ENCODE measurements around the gene CYYR1.

The CYYR1 gene

DNA sequence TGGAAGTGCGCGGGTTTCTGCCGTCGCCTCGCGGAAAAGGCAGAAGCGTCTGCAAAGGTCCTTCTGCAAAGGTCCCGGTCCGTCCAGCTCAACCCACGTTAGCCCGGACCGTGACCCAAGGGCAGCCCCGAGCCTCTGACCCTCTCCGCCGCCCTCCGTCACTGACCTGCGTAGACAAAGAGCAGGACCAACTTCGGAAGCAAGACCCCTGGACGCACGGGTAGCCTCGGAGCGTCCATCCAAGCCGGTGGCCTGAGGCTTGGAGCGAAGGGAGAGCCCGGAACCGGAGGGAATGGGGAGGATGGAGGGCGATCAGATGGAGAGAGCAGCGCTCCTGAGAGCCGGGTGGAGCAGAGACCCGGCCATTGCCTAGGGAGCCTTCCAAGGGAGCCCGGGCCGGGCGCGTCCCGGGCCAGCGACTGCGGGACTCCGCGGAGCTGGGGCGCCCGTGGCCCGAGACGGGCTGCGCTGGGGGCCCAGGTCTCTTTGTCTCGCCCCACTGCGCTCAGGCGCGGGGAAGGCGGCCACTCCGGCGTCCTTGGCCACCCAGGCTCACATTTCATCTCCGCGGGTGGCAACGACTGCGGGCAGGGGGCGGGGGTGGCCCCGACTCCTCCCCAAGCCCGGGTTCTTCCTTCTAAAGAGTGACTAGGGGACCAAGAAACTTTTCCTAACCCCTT, at the start of gene CYYR1:
Gene CYYR1, minus strand, starts transcription at position 585 of the 680 bp plus-strand sequence. Its CDS starts 346 bp downstream, at position 239.
- DNase-seq: no peak
- ATAC-seq: no peak

DNA sequence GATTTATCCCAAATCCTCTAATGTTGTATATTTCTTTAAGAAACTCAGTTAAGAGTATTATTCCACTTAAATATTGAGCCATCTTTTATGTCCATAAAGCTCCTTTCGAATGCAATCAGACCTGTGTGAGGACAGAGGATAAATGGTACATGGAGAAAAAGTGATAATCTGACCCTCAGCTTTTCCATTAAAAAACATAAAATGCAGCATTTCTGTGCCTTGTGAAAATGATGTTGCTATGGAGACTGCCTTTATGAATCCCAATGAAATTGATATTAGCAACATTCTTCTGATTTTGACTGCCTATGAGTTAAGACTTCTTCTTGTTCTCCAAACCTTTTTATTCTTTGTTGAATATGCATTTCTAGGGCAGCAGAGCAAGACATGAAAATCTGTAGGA, 44.1 kb upstream of the CYYR1 start:
- ATAC-seq: no peak
- DNase-seq: no peak

DNA sequence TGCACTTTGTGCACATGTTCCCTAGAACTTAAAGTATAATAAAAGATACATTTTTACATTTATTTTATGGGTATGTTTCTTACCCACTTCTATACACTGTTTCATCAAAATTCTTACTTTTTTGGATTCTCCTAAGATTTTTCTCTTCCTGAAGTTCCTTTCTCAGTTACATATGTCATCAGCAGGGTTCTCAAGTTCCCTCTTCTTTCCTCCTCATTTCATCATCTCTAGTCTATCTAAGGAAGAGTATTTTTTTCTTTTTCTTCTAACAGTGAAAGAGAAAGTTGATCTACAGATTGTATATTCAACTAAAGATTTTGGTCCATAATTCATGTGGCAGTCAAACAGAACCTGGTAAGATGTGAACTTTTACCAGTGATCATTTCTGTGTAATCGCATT, 41.2 kb upstream of the CYYR1 start:
- DNase-seq: no peak
- ATAC-seq: no peak

DNA sequence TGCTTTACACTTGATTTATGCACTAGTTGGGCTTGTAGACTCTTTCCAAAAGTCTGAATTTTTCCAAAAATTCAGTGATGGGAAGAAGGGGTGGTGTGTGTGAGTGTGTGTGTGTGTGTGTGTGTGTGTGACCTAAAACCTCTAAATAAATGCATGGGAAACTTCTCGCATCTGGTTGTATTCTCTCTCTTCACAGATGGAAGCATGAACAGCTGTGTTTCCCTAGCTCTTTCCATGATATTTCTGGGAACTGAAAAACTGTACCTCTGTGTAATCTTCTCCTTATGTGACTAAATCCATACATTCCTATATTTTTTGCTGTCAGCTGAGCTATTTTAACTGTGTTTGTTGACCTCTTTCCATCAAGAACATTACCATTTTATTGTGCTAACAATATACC, 26.2 kb upstream of the CYYR1 start:
- no peak for DNase-seq
- ATAC-seq: no peak

DNA sequence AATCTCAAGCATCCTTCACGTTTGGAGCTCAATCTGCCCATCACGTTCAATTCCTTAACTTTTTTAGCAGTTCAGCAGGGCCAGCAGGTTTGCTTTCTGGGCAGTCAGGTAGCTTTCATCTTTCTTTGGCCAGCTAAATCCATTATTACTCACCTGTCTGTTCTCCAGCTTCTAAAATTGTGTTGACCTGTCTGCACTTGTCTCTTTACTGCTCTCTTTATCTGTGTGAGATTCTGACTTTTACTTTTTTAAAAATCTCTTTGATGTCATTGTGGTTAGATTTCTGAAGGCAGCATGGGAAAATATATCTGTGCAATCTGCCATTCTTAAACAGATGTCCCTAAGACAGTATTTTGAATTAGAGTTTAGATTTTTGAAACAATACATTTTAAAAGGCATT, 24.9 kb upstream of the CYYR1 start:
- ATAC-seq: no peak
- no peak for DNase-seq

DNA sequence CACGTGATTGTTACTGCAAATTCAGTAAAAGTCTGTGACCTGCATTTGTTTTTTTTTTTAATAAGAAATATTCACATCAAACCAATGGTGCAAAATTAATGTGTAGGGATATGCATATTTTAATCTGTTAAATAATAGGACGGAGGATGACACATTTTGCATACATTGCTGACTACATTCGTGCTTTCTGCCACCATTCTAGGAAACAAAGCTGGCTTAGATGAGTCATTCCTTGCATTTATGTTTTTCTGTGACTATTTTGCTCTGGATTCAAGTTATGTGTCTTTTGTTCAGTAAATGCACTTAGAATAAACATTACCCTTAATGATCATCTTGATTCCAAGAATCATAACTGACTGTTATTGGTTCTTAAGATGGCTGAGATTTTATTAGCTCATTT, 23.9 kb upstream of the CYYR1 start:
- no peak for DNase-seq
- no peak for ATAC-seq

DNA sequence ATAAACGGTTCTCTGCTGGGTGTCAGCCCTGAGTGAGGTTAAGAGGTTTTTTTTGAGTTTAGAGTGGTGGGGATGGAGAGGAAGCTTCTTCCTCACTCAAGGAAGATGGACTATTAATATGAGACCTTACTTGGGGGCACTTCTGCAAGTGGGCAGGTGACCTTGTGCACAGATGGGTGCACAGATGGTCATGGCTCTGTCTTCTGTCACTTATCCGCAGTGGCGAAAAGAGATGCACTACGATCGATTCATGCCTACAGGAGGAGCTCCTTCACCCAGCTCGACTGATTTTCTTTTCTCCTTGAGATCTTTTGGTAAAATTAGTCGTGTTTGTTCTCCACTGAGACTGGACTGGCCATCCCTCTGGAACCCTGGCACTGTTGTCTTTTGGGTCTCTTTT, 22.9 kb upstream of the CYYR1 start:
- DNase-seq (no peak), ATAC-seq (no peak)

DNA sequence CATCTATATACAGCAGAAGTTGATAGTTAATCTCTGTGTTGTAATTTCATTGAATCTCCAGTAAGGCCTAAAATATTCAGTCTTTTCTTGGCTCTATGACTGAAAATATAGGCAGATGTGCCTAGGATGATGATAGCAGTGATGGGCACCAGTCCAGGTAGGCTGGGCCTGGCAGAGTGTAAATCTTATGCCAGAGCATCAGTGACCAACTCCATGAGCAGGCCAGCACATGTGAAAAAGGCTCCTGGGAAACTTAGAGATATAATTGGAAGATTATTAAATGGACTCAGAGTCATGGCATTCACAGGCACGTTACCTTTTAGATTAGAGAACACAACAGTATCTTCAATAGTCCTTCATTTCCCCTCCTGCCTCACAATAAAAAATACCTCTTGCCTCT, 20.7 kb upstream of the CYYR1 start:
- ATAC-seq (no peak), DNase-seq (no peak)

DNA sequence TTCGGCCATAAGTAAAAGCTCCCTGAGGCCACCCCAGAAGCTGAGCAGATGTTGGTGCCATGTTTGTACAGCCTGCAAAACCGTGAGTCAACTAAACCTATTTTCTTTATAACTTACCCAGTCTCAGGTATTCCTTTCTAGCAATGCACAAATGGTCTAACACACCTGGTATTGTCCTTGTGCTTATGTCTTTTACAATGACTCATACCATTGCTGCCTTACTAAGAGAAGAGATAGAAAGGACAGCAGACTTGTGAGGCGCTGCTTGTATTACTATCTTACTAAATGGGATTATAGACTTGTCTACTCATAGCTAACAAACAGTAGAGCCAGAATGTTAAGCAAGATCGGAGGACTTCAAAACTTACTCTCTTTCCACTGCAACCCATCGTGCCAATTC, 18.5 kb upstream of the CYYR1 start:
- DNase-seq: no peak
- ATAC-seq: no peak

DNA sequence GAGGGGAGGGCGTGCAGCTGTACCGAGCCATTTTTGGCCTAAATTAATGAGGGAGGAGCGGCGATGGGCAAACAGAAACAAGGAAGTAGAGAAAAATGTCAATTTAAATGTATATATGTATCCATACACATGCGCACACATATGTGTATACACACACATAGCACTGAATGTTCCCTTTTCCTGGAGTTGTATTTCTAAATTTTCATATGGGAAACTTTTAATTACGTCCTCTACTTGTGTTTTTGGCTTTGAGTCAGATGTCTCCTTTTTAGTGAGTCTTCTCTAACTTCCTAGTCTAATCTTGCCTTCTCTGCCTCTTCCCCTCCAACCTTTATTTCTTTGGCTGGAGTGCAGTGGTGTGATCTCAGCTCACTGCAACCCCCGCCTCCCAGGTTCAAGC, 15.4 kb upstream of the CYYR1 start:
- DNase-seq (no peak), ATAC-seq (no peak)

DNA sequence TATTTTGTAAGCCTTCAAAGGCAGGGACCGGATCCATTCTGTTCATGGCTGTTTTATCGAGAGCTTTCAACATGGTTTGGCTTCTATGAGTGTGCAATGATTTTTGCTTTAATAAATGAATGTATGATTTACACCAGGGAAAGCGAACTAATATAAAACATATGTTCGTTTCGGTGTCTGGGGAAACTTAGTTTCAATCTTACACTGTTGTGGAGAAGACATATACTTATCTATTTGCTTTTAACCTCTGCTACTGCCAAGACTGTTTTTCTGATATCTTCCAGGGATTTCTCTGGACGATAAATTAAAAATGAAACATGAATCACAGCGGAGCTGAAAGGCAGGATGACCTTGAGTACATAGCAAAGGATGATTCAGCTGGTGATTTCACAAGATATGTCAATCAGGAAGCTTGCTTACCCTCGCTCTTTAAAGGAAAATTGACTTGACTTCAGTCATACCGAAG, 14.7 kb upstream of the CYYR1 start:
- no peak for DNase-seq
- no peak for ATAC-seq

DNA sequence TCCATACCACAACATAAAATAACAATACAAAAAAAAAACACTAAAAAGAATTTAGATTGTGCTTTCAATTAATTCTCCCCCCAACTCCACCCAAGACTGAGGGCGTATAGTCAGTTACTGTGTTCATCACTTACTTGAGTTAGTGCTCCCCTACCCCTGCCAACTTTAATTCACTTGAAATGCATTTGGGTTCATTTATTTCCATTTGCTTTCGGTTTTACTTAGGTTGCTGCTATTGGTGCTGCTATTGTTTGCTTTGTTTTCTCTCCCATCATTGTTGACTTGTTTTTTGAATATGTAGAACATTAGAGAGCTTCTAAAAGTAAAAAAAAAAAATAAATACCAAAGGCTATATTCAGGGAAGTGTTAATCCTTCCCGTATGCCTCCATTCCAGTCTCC, 10.7 kb upstream of the CYYR1 start:
- DNase-seq (no peak), ATAC-seq (no peak)

DNA sequence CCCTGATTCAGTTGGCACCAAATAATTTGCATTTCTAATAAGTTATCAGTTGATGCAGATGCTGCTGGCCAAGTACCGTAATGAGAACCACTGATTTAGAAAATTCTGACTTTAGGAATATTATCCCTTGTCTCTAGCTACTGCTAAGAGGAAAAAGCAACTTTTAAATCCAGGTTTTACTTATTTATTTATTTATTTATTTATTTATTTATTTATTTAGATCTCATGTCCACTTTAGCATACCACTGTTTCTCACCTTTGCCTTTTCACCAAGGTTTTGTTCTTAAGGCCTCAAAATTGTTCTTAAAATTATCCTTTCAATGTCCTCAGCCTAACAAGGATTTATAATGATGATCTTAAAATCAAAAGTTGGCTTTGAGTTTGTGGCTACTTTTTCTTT, 8.7 kb upstream of the CYYR1 start:
- DNase-seq: no peak
- no peak for ATAC-seq

DNA sequence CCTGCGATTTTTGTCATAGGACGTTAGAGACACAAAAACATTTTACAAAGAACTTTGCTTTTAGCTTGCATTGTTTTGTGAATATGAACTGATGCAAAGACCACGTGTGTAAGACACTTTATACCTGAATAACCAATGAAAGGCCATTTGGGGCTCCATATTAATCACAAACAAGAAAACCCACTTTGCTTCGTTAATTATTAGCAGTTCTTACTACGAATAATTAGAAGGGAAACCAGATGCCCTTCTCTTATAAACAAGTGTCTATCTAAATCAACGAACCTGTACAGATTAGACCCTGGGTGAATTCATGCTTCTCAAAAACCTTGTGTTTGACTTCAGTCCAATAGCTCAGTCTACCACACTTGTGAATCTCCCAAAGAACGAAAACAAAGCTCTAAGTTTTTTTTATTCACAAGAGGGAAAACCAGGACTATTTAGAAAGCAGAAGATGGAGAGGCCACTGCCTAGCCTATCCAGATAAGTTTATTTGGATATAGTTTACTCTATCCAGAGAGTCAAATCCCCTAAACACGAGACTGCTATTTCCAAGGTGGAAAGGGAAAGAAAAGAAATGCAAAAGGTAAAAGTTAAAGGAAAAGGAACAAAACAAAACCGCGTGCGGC, 897 bp downstream of the CYYR1 start:
- no peak for DNase-seq
- no peak for ATAC-seq

DNA sequence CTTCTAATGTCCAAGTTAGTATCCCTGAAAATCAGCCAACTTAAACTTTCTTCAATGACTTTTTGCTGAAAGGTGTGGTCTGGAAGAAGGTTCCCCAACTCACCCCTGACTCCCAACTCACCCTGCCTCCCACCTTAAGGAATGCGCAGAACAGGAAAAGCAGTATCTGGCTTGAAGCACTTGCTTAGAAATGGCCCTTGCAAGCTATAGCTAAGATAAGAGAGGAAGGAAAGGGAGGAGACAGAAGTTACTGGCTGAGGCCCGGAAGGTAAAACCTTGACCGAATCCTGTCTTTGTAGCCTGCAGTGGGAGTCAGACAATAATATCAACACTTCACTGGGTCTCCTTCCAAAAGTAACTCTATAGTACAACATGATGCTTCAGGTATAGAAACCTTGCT, 2.9 kb downstream of the CYYR1 start:
- DNase-seq: no peak
- ATAC-seq: no peak

DNA sequence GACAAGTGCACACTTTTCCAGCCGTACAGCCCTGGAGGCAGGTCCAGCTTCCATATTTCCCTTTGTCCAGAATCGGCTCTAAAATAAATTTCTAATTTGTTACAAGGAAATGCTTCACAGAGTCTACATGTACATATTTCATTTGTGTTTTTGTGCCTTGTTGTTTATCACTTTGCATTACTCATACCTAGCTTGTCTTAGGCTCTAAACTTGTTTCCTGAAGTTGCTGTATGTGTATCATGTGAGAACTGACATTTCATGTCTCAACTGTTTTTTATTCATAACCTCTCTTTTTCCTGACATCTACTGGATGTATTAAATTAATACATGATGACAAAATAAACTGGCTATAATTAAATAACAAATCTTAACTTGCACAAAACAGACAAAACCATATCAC, 7.5 kb downstream of the CYYR1 start:
- DNase-seq (no peak), ATAC-seq (no peak)

DNA sequence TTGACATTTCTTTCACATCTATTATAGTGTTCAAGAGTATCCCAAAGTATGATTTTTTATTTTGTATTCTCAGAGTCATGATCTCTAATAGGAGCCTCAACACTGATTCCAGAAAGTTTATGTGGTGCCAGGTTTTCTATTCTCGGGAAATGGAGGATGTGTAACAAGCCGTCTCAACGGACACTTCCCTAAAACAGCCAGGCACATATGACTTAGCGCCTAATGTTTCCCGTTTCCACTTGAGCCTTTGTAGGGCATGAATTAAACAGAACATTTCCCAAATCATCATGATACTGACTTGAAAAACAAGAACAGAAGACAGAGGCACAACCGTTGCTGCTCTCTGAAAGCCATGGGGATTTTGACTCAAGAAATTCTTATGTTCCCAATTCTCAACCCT, 8.0 kb downstream of the CYYR1 start:
- ATAC-seq: no peak

DNA sequence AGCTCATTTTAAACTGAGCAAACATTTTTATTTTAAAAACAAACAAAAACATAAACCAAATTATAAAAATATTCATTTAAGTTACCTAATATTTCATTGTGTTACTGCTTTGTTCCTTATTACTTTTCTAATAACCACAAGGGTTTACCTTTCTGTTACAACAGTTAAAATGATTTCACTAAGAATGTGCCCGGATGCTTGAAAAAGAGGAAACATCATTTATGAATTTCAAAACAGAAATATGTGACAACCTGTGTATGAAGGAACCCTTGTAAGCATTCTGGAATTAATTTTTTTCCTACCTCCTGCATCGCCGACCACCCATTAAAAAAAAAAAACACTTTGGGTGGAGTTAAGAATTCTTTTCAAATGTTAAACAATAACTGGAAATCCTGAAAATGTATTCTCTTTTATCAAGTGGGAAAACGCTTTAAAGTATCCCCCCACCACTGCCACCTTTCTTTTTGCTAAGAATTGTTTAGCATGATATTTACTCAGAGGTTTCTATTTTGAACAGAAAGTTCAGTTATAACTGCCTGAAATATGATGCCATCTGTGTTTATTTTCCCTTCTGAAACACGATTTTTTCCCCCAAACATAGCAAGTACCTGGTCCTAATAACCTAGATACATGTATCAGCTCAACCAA, 9.1 kb downstream of the CYYR1 start:
- ATAC-seq (no peak), DNase-seq (no peak)

More for the DNA sequence above, 8.0 kb downstream of the CYYR1 start:
- DNase-seq: no peak

DNA sequence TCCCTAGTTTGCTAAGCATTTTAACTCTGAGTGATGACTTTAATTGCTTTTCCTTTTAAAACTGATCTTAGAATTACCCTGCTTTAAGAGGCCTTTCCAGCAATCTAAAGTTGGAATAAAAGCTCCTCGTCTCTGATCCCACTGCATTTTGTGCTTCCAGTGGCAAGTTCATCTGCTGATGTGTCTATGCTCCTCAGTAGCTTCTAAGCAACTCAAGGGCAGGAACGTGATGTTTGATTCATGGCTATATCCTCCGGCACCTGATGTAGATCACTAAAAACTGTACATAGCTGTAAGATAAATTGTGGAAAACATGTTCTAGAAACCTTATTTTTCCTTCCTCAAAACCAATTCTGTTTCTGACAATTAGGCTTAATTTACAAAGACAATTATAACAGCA, 12.5 kb downstream of the CYYR1 start:
- ATAC-seq (no peak), DNase-seq (no peak)

DNA sequence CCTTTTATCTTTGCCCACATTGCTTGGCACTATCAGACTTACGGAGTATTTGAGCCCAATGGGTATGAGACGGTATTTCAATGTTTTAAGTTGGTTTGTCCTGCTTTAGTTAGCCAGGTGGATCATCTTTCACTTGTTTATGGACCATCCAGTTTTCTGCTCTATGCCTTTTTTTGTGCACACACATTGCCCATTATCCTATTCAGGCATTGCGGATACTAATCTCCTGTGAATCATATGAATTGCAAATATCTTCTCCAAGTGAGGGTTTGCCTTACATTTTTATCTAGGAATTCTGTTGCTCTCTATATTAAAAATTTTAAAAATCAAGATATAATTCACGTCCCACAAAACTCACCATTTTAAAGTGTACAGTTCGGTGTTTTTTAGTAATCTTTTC, 14.0 kb downstream of the CYYR1 start:
- ATAC-seq (no peak), DNase-seq (no peak)

DNA sequence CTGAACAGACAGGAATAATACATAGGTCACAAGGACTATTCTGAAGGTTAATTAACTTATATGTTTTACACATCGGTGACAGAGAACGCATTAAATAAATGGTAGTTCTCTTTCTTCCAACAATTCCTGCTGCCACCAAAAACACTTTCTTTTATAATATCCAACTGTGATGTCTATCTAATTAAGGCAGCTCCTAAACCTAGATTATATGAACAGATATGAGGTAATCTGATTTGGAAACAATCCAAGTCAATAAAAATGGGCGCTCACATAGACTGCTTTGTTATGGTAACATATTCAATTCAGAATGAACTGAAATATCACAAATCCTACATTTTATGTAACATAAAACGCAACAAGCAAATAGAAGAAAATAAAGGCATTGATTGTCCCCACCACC, 16.0 kb downstream of the CYYR1 start:
- no peak for DNase-seq

DNA sequence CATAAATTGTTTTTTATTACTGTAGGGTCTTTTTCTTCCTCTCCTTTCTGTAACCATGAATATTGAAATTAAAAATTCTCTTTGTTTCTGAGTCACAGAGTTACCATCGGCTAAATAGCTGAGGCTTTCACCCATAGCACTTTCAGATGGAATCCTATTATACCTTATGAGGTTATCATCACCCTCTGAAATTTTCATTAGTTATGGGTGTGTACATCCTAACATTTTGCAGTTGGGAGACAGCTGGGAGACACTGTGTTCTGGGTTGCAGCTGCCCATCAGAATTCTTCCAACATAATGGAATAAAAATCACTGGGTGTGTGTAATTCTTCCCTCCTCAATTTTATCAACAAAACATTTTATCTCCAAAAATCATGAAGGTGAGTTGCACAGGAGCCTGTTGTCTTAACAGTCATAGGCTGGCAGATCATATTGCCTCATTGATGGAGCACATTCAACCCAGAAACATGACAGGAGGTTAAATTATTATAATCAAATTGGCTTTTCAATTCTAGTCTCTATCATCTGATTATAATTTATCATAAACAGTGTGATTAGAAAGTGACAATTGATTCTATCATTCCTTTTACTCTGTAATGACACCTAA, 17.4 kb downstream of the CYYR1 start:
- ATAC-seq: no peak
- no peak for DNase-seq

More for the DNA sequence above, 16.0 kb downstream of the CYYR1 start:
- no peak for ATAC-seq

DNA sequence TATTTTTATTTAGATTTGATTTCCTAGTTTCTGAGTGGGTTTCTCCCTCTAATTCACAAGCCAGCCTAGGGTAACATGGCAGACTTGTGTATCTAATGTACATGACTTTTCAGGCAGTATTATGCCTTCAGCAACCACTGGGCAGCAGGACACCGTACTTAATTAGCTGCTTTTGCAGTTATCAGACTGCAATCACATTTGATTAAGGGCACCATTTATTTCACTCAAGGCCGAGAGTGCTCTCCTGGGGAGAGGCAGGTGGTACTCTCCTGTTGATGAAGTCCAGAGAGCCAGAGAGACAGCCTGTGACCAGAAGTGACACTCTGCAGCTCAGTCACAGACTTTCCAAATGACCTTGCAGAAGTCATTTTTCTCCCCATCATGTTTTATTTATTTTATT, 18.7 kb downstream of the CYYR1 start:
- ATAC-seq (no peak), DNase-seq (no peak)

Data from stimulated activated naive CD8-positive, alpha-beta T cell treated with anti-CD3 and anti-CD28 coated beads, Interleukin-15, Interleukin-2, amounts not matched to agents 100 U/mL and 50 U/mL, for 24 hours (primary cell).